Measurements from ENCODE around the gene ITPA.
A peak's percentile ranks its signal among the peaks of the same experiment; 100 is the strongest.

The ITPA gene

DNA sequence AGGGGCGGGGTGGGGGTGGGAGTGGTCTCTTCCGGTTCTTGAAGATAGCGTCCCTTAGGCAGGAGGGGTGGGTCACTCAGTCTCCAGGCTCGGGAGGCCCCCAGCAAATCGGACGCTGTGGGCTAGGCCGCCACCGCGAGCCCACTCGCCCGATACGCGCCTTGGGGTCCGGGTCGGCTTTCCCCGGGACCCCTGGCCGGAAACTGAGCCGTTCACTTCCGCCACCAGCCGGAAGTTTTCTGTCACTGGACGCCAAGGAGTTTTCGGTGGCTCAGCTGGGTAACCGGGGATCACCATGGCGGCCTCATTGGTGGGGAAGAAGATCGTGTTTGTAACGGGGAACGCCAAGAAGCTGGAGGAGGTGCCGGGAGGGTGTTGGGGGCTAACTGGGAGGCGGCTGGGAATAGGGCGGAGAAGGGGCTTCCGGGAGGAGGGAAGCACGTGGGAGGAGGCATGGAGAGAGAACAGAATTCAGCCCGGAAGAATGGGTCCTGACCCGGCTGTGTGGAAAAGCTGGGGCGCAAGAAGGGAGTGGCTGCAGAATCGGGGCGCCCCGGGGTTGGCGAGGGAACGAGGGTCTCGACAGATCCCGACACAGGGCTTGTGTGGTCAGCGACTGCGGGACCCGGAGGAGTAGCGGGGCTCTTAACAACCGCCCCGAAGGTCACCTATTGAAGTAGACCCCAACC is at the start of gene ITPA:
ITPA (plus strand) TSS at position 242 of the 689 bp plus-strand sequence; CDS start at position 296, 54 bp downstream.
- in situ Hi-C loops (cut with HindIII; ENCODE audit: low pct_unique_long_range_greater_than_20kb, low sequenced_read_pairs), result no loop called here
- no peak for TF ChIP-seq JUND (IDR thresholded peaks at IDR 0.05; ENCODE audit: low read depth)
- DNase-seq (ENCODE audit: low read depth in 1 of 2, low spot score in 1 of 2), result peak; percentile 58 to 68

DNA sequence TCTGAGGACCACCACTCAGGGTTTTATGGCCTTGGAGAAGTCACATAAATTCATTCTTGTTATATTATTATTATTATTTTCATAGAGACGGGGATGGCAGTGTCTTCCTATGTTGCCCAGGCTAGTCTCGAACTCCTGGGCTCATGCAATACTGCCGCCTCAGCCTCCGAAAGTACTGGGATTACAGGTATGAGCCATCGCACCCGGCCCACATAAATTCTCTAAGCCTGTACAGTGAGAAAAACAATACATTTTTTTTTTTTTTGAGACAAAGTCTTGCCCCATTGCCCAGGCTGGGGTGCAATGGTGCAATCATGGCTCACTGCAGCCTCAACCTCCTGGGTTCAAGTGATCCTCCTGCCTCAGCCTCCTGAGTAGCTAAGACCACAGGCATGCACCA is 48.9 kb upstream of the ITPA start:
- no peak for TF ChIP-seq JUND (IDR thresholded peaks at IDR 0.05; ENCODE audit: low read depth)
- DNase-seq (ENCODE audit: low read depth in 1 of 2, low spot score in 1 of 2), result no peak
- in situ Hi-C loops (cut with HindIII; ENCODE audit: low pct_unique_long_range_greater_than_20kb, low sequenced_read_pairs), result no loop called here

DNA sequence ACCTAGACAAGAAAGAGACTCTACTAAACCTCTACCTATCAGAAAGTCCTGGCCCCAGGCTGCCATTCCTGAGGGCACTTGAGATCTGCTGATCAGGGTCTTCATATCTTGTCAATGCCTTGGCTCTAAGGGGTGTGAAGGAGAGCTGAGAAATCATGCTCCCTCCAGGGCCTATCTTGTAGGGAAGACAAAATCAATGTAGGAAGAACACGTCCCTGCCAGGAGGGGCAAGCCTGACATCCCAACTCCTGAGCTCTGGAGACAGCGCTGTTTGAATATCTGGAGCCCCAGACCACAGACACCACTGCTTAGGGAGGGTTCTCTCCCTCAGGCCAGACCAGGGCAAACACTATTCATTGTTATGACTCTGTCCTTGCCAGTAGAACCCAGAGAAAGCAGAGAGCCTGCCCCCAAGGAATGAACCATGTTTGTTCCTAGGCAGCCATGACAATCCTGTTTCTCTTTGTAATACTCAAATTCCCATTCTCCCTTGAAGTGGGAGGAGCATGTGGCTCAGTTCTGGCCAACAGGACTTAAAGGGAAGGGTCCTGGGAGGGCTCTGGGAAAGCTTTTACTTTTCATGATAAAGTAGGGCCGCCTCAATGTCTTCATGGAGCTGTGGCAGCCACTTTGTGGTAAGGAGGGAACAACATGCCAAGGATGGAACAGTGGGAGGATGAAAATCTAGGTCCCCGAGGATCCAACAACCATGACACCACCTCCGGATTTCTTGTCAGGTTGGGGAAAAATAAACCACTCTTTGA is 47.8 kb upstream of the ITPA start:
- in situ Hi-C loops (cut with HindIII; ENCODE audit: low pct_unique_long_range_greater_than_20kb, low sequenced_read_pairs), result no loop called here
- no peak for TF ChIP-seq JUND (IDR thresholded peaks at IDR 0.05; ENCODE audit: low read depth)
- DNase-seq (ENCODE audit: low read depth in 1 of 2, low spot score in 1 of 2), result no peak

DNA sequence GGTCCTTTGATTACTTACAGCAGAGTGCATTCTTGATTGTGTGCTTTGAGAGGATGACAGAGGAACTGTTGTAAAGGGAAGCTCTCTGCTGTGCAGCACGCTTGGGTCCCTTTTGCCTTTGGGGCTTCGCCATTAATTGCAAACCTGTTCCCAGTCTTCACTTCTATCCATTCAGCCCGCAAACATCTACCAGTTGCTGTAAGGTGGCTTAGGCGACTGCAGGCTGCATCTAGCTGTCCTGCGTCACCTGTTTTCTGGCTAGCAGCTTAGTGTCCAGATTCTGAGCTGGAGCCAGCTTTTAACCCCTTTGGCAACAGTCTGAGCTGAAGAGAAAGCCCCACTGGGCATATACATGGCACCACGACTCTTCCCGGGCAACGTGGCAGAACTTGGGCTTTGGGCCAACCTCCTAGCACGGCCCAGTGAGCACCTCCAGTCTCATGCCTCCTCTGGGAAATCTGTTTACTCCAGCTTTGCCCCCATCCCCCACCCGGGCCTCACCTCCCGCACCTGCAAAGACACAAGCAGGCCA is 47.2 kb upstream of the ITPA start:
- no peak for DNase-seq (ENCODE audit: low read depth in 1 of 2, low spot score in 1 of 2)
- no peak for TF ChIP-seq JUND (IDR thresholded peaks at IDR 0.05; ENCODE audit: low read depth)
- in situ Hi-C loops (cut with HindIII; ENCODE audit: low pct_unique_long_range_greater_than_20kb, low sequenced_read_pairs), result no loop called here

DNA sequence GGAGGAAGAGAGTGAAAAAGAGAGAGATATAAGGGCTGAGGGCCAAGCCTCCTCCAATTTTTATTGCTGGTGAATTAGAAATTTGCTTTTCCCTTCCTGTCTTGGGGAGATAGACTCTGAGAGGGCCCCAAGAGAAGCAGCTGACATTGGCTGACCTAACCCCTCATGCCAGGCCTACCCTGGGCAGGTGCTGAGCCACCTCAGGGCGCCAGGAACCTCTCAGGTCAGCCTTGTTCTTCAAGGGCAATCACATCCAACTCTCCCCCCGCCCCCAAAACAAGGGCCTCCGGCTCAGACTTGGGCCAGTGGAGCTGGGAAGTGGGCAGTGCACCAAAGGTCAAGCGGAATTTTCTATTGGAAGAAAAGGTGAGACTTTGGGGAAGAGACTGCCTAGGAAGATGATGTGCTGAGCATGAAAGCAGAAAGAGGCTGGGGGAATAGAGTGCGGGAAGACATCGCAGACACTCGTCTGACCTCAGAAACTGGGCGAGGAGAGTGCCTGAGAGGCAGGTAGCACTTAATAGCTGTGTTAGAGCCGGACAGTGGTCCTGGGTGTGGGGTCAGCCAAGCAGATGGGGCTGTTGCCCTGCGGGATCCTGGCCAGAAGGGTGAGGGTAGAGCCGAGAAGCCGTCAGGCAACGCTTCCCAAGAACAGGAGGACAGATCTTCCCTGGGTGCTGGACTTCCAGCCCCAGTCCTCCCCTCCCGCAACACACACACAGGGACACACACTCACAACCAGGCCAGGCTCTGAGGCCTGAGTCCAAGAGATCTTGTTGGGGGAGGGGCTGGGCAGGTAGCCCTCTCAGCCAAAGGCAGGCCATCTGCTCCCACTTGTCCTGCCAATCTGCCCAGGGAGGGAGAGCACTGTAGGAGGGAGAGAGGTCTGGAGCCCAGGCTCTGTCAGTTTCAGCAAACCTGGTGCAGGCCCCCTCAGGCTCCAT is 45.9 kb upstream of the ITPA start:
- in situ Hi-C loops (cut with HindIII; ENCODE audit: low pct_unique_long_range_greater_than_20kb, low sequenced_read_pairs), result no loop called here
- no peak for DNase-seq (ENCODE audit: low read depth in 1 of 2, low spot score in 1 of 2)
- no peak for TF ChIP-seq JUND (IDR thresholded peaks at IDR 0.05; ENCODE audit: low read depth)

DNA sequence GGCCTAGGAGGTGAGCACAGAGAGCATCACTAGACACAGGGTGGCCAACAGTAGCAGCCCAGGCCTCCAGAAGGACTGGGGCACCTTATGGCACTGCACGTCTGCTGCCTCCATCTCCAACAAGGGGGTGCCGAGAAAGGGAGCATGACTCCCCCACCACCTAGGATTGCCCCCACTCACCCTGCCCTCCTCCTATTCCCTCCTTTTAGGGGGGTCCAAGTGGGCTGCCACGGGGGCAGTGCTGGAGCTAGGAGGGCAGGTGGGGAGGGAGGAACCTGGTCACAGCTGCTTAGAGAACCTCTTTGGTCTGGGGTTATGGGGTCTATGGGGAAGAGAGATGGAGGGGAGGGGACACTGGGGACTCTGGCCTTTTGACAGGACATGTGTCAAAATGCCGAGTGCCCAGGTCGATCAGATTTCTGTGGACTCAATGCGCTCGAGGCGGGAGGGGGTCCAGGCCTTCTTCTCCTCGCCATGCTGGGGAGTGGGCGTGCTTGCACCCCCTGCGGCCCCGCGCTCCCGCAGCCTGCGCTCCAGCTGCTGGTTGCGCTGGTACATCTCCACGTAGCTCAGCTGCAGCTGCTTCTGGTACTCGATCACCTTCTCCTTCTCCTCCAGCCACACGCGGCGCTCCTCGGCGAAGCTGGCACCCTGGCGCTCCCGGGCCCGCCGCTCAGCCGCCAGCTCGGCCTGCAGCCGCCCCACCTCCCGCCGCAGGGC is 45.1 kb upstream of the ITPA start:
- in situ Hi-C loops (cut with HindIII; ENCODE audit: low pct_unique_long_range_greater_than_20kb, low sequenced_read_pairs), result no loop called here
- DNase-seq (ENCODE audit: low read depth in 1 of 2, low spot score in 1 of 2), result no peak
- no peak for TF ChIP-seq JUND (IDR thresholded peaks at IDR 0.05; ENCODE audit: low read depth)

DNA sequence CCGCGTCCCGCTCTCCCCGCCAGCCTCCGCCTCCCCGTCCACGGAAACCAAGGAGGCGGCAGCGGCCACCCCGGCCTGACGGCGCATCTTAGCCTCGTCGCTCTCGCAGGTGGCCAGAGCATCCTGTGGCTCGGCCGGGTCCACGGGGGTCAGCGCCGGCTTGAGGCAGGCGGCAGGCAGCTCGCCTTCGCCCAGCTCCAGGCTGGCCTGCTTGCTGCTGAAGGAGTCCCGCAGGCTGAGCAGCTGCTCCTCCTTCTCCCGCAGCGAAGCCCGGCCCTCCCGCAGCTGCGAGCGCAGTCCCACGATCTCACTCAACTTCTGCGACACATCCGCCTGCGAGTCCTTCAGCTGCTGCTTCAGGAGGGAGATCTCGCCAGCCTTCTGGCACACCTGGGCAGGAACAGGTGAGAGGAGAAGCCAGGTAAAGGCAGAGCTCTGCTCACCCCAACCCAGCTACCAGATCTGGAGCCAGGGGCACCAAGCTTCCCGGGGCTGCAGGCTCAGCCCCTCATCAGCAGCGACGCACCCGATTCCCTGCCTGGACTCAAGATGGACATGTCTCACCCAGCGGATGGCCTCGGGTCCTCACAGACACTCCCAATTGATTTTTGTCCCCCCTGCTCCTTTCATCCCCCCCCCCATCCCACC is 44.4 kb upstream of the ITPA start:
- DNase-seq (ENCODE audit: low read depth in 1 of 2, low spot score in 1 of 2), result no peak
- no peak for TF ChIP-seq JUND (IDR thresholded peaks at IDR 0.05; ENCODE audit: low read depth)
- in situ Hi-C loops (cut with HindIII; ENCODE audit: low pct_unique_long_range_greater_than_20kb, low sequenced_read_pairs), result no loop called here

DNA sequence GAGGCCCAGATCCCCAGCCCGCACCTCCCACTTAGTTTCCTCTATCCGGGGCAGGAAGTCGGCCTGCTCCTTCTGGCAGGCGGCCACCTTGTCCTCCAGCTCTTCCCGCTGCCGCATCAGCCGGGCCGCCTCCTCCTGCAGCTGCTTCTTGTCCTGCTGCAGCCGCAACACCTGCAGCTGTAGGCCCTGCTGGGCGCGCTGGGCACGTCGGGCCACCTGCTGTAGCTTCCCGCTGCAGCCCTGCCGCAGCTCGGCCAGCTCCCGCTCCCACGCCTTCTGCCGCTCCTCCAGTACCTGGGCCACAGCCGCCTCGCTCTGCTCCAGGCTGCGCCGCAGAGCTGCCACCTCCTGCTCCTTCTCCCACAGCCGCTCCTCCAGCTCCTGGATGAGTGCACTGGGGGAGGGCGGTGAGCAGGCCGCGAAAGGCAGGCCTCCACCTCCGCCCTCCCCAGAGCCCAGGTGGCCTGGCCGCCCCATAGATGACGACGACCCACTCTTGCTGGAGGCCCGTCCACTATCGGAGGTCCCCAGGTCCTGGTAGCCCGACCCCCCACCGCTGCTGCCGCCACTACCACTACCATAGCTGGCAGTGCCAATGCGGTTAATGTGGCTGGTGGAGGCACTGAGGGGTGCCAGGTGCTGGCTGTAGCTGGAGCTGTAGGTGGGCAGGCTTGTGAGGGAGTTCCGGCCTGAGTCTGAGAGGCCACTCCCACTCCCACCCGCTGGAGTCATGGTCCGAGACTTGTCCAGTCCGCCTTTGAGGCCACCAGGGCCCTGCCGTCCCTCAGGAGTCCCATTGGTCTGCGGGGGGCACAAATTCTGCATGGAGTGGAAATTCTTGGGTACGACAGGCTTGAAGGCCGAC is 43.6 kb upstream of the ITPA start:
- no peak for DNase-seq (ENCODE audit: low read depth in 1 of 2, low spot score in 1 of 2)
- in situ Hi-C loops (cut with HindIII; ENCODE audit: low pct_unique_long_range_greater_than_20kb, low sequenced_read_pairs), result no loop called here
- no peak for TF ChIP-seq JUND (IDR thresholded peaks at IDR 0.05; ENCODE audit: low read depth)

DNA sequence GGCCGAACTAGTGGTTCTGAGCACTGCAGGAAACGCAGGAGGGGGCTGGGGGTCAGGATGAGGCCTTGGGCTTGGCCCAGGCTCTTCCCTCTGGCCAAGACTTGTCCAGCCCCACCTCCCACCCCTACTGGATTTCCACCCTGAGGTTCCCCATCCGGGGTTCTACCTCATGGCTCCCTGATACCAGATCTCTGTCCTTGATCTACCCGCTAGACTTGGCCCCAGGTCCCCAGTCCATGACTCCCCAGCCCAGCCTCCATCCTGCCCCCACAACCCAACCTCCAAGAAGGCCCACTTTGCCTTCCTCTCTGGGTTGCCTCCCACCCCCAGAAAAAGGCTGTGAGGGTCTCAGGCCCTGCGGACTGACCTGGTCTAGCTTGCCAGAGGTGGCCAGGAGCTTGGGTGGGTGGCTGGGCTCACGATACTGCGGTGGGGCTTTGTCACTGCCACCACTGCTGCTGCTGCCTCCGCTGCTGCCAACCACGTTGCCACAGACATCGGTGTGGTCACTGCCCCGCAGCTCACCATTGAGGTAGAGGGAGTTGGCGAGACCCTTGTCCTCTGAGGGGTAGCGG is 42.9 kb upstream of the ITPA start:
- TF ChIP-seq JUND (IDR thresholded peaks at IDR 0.05; ENCODE audit: low read depth), result no peak
- no peak for DNase-seq (ENCODE audit: low read depth in 1 of 2, low spot score in 1 of 2)
- in situ Hi-C loops (cut with HindIII; ENCODE audit: low pct_unique_long_range_greater_than_20kb, low sequenced_read_pairs), result no loop called here

DNA sequence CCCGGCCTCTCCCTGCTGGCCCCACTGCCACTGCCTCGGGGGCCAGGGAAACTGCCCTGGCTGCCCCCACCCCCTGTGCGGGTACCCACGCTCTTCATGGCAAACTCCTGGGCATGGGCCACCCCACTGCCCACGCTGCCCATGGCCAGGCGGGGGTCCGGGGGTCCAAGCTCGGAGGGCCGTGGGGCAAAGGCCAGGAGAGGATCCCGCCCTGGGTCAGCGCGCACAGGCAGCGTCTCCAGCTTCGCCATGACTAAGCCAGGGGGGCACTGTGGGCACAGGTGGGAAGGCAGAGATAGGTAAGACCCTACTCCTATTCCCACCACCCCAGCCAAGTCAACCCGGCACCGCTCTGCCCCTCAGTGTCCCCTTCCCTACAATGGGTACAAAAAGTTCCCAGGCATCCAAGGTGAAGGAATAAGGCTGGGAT is 42.4 kb upstream of the ITPA start:
- no peak for TF ChIP-seq JUND (IDR thresholded peaks at IDR 0.05; ENCODE audit: low read depth)
- DNase-seq (ENCODE audit: low read depth in 1 of 2, low spot score in 1 of 2), result no peak
- in situ Hi-C loops (cut with HindIII; ENCODE audit: low pct_unique_long_range_greater_than_20kb, low sequenced_read_pairs), result no loop called here

All from T47D (cell line).